B cell (primary cell): Measurements from ENCODE around the gene PKNOX2.

Experiments used
- EZH2 ChIP-seq: IDR thresholded peaks from 2 replicates; pipeline ENCODE4 v1.6.1; 2012; ENCODE audit warnings: borderline replicate concordance, low read depth, mild to moderate bottlenecking, moderate library complexity, low read length; ENCODE audit not compliant: insufficient read depth, poor library complexity, severe bottlenecking
- TF ChIP-seq, protein P1 (sequence below): fragments of 200-600 bp; IDR thresholded peaks from one replicate; pipeline ENCODE4 v1.8.0; 2022; ENCODE audit warnings: antibody characterized with exemption, mild to moderate bottlenecking

DNA sequence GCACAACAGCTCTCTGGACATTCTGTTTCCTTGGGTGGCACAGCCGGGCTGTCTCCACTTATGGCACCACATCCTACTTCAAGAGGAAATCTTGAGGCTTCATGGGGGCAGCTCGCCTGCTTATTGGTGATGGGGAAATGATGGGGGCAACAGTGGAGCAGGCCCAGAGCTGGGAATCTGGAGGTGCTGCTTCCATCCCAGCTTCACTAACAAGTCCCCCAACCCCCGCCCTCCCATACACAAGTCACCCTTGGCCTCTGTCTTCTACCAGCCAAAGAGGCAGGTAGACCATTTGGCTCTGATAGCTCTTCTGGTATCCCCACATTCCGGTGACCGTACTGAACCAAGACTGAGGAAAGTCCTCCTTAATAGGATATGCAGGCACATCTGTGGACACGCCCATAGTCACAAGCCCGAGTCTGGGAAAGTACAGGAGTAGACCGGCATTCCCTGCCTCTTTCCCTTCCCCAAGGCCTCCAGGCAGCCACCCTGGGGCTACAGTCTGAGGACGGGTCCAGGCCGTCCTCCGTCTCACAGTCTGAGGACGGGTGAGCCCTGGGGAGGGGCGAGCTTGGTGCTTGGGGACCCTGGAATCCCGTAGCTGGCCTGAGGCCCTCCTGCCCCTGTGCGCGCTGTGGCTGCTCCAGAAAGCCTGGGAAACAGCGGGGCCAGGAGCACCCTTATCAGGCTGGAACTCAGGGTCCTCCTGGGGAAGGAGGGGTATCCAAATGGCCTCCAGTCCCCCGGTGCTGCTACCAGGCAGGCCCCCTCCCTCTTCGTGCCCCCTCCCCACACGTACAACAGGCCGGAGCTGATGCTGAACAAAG is 185.9 kb downstream of the PKNOX2 start:
- TF ChIP-seq, protein P1, sequence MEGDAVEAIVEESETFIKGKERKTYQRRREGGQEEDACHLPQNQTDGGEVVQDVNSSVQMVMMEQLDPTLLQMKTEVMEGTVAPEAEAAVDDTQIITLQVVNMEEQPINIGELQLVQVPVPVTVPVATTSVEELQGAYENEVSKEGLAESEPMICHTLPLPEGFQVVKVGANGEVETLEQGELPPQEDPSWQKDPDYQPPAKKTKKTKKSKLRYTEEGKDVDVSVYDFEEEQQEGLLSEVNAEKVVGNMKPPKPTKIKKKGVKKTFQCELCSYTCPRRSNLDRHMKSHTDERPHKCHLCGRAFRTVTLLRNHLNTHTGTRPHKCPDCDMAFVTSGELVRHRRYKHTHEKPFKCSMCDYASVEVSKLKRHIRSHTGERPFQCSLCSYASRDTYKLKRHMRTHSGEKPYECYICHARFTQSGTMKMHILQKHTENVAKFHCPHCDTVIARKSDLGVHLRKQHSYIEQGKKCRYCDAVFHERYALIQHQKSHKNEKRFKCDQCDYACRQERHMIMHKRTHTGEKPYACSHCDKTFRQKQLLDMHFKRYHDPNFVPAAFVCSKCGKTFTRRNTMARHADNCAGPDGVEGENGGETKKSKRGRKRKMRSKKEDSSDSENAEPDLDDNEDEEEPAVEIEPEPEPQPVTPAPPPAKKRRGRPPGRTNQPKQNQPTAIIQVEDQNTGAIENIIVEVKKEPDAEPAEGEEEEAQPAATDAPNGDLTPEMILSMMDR, result no peak
- TF ChIP-seq EZH2, result no peak
